CD4-positive, alpha-beta T cell (primary cell): Measurements from ENCODE around the gene NTRK2. TPM values are rescaled to one million over a fixed set of nuclear protein-coding genes. Genes with fewer than 3 reads are reported as not detected.

Experiments used
- ATAC-seq: fragments of 200-7000 bp; cut with Tn5 transposase; one replicate; pipeline ENCODE4 v1.10.0; 2022; ENCODE audit warnings: mild to moderate bottlenecking; ENCODE audit not compliant: poor library complexity
- CTCF ChIA-PET: fragments of 350-600 bp; sonication (Branson Sonifier 250); formaldehyde crosslinking; loops from one replicate; lab custom pipeline; 2021; ENCODE audit warnings: antibody characterized with exemption, inconsistent platforms; lab: Charles Lee
- POLR2A ChIA-PET: fragments of 350-600 bp; sonication (Branson Sonifier 250); formaldehyde crosslinking; loops from one replicate; lab custom pipeline; 2021; ENCODE audit warnings: antibody characterized with exemption, inconsistent platforms; lab: Charles Lee
- DNase-seq, 14 experiments: peaks; one replicate each; pipeline ENCODE4 v3.0.0-alpha.2; 2013 to 2020; ENCODE audit warnings: mixed read lengths in 2 of 14
- H3K27ac ChIP-seq, 2 donors: one replicate each; pipeline versions ENCODE4 v1.5.1 to v1.7.0; 2013; ENCODE audit warnings: low read length in 2 of 2, low read depth in 1 of 2, mild to moderate bottlenecking in 1 of 2
- H3K27me3 ChIP-seq, 2 experiments: 1 replicate in 1 of 2; 2 replicates in 1 of 2; pipeline versions ENCODE4 v1.6.1 to v1.7.0; 2013; ENCODE audit warnings: low read length in 2 of 2, control low read depth in 1 of 2, mild to moderate bottlenecking in 1 of 2, moderate library complexity in 1 of 2; ENCODE audit not compliant: insufficient read depth in 2 of 2, control insufficient read depth in 1 of 2
- H3K36me3 ChIP-seq: one replicate; pipeline ENCODE4 v1.6.1; 2013; ENCODE audit warnings: low read length, control low read depth; ENCODE audit not compliant: insufficient read depth
- H3K4me1 ChIP-seq: one replicate; pipeline ENCODE4 v1.6.1; 2013; ENCODE audit warnings: low read length, control low read depth; ENCODE audit not compliant: insufficient read depth
- H3K4me3 ChIP-seq: one replicate; pipeline ENCODE4 v1.5.1; 2013; ENCODE audit warnings: mild to moderate bottlenecking, low read length, moderate library complexity
- H3K9me3 ChIP-seq, 2 experiments: 1 replicate in 1 of 2; 2 replicates in 1 of 2; pipeline versions ENCODE4 v1.6.1 to v1.7.0; 2013; ENCODE audit warnings: low read length in 2 of 2, mild to moderate bottlenecking in 2 of 2, control low read depth in 1 of 2, moderate library complexity in 1 of 2; ENCODE audit not compliant: control insufficient read depth in 1 of 2, insufficient read depth in 1 of 2
- H3K27ac Mint-ChIP-seq: one replicate; pipeline ENCODE4 v1.8.0; 2020; ENCODE audit warnings: mixed read lengths
- H3K27me3 Mint-ChIP-seq: one replicate; pipeline ENCODE4 v1.8.0; 2021; ENCODE audit warnings: mixed read lengths
- H3K36me3 Mint-ChIP-seq: one replicate; pipeline ENCODE4 v1.8.0; 2021; ENCODE audit warnings: low read depth, mixed read lengths
- H3K4me1 Mint-ChIP-seq: one replicate; pipeline ENCODE4 v1.8.0; 2021; ENCODE audit warnings: low read depth, mixed read lengths
- H3K4me3 Mint-ChIP-seq: one replicate; pipeline ENCODE4 v1.8.0; 2020; ENCODE audit warnings: mild to moderate bottlenecking, mixed read lengths
- H3K9me3 Mint-ChIP-seq: one replicate; pipeline ENCODE4 v1.8.0; 2020; ENCODE audit warnings: mixed read lengths
- intact Hi-C, 2 experiments: fragments of 100-400 bp; cut with DNase I in 1 of 2; cut with micrococcal nuclease in 1 of 2; formaldehyde crosslinking; loops; one replicate each; pipeline versions ENCODE4 v1.15.1 to v1.9.0; 2023 to 2025; cut with DNase I, micrococcal nuclease
- total RNA-seq, 174 experiments: library from RNA in 2 of 174; stranded (reverse) in 2 of 174; gene quantifications; one replicate each; pipeline ENCODE4 v1.2.3 and lab custom pipeline; 2021 to 2026
- TF ChIP-seq, protein P1 (sequence below): fragments of 200-600 bp; IDR thresholded peaks from one replicate; pipeline ENCODE4 v1.8.0; 2022; ENCODE audit warnings: antibody characterized with exemption, mild to moderate bottlenecking

The NTRK2 gene
- total RNA-seq, 2 experiments from 2014 or later: 0.06 to 0.14 TPM

DNA sequence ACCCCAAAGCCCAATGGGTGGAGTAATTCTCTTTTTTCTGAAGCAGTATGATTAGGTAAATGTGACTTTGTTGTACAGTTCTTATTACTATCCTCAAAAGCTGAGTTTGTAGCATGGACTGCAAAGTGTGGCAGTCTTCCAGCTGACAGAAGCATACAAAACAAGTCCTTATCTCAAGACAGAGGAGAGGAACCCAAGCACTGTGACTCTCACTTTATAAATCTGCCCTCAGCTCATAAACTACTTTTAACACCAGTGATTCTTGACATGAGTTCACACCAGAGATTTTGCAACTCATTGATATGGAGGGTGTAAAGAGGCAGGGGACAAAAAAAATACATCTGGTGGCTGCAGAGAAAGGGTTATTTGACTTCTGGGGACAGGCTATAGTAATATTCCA, 251.6 kb downstream of the NTRK2 start:
- no peaks in the 10 kb centered on the region for H3K36me3 Mint-ChIP-seq
- Histone ChIP-seq H3K4me1 (no peaks in the 10 kb centered on the region), H3K36me3 (no peaks in the 10 kb centered on the region), H3K9me3 (peaks cover 0 to 11% of the 10 kb centered on the region in 2 experiments), H3K27ac (no peak overlapping the region), H3K27me3 (peaks cover 0 to 4% of the 10 kb centered on the region in 2 experiments), H3K4me3 (no peak overlapping the region)
- no peaks in the 10 kb centered on the region for H3K4me1 Mint-ChIP-seq
- H3K9me3 Mint-ChIP-seq: no peaks in the 10 kb centered on the region
- TF ChIP-seq, protein P1, sequence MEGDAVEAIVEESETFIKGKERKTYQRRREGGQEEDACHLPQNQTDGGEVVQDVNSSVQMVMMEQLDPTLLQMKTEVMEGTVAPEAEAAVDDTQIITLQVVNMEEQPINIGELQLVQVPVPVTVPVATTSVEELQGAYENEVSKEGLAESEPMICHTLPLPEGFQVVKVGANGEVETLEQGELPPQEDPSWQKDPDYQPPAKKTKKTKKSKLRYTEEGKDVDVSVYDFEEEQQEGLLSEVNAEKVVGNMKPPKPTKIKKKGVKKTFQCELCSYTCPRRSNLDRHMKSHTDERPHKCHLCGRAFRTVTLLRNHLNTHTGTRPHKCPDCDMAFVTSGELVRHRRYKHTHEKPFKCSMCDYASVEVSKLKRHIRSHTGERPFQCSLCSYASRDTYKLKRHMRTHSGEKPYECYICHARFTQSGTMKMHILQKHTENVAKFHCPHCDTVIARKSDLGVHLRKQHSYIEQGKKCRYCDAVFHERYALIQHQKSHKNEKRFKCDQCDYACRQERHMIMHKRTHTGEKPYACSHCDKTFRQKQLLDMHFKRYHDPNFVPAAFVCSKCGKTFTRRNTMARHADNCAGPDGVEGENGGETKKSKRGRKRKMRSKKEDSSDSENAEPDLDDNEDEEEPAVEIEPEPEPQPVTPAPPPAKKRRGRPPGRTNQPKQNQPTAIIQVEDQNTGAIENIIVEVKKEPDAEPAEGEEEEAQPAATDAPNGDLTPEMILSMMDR: no peak
- CTCF ChIA-PET: no interaction called here
- no peak overlapping the region for H3K27ac Mint-ChIP-seq
- H3K4me3 Mint-ChIP-seq: no peak overlapping the region
- POLR2A ChIA-PET: no interaction called here
- intact Hi-C loops: no loop called here
- peaks cover 25% of the 10 kb centered on the region for H3K27me3 Mint-ChIP-seq
- ATAC-seq: no peak
- no peak for DNase-seq

DNA sequence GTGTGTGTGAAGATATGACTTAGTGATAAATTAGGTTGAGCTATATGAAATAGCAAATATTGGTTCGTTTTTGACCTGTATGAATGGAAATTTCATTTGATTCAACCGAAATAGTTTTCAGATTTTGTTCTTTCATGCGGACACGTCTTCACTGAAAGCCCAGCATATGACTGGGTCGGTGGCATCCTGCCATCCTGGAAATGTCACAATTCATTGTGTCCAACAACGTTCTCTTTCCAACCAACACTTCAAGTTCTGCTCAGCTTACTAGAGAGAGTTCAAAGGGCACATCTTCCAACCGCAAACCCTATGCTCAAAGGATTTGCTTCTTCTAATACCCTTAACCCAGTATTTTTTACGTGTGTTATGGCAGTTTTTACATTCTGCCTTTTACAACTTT, 252.5 kb downstream of the NTRK2 start:
- intact Hi-C loops: no loop called here
- H3K36me3 Mint-ChIP-seq: no peaks in the 10 kb centered on the region
- H3K36me3 ChIP-seq: no peaks in the 10 kb centered on the region
- H3K27me3 ChIP-seq: peaks cover 0 to 4% of the 10 kb centered on the region in 2 experiments
- H3K27ac Mint-ChIP-seq: no peak overlapping the region
- TF ChIP-seq, protein P1: no peak
- peaks cover 0 to 11% of the 10 kb centered on the region in 2 experiments for H3K9me3 ChIP-seq
- no peaks in the 10 kb centered on the region for H3K4me1 ChIP-seq
- ChIA-PET POLR2A (no interaction called here), CTCF (no interaction called here)
- no peak overlapping the region for H3K4me3 Mint-ChIP-seq
- no peaks in the 10 kb centered on the region for H3K9me3 Mint-ChIP-seq
- no peak for ATAC-seq
- peaks cover 30% of the 10 kb centered on the region for H3K27me3 Mint-ChIP-seq
- no peak overlapping the region for H3K27ac ChIP-seq
- no peak overlapping the region for H3K4me3 ChIP-seq
- H3K4me1 Mint-ChIP-seq: no peaks in the 10 kb centered on the region
- DNase-seq: no peak

DNA sequence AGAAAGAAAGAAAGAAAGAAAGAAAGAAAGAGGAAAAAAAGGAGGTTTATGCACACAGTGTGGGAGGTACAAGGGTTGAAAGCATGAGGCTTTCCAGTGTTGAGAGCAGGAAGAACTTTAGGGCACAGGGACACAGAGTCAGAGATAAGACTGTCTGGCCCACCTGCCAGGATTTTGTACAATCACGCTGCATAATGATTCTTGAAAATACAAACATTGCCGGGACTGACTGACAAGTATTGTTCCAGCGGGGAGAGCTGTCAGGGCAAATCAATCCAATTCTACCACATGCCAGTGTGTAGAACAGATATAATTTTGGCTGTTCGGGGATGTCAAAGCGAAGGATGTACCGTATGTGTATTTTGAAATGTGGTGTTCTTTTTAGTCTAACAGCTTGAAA, 254.7 kb downstream of the NTRK2 start:
- no peaks in the 10 kb centered on the region for H3K9me3 Mint-ChIP-seq
- H3K4me1 Mint-ChIP-seq: no peaks in the 10 kb centered on the region
- CTCF ChIA-PET: no interaction called here
- H3K36me3 ChIP-seq: no peaks in the 10 kb centered on the region
- peaks cover 0 to 11% of the 10 kb centered on the region in 2 experiments for H3K9me3 ChIP-seq
- no peak overlapping the region for H3K27ac ChIP-seq
- ATAC-seq (no peak), DNase-seq (no peak)
- H3K4me3 ChIP-seq: no peak overlapping the region
- no peak overlapping the region for H3K4me3 Mint-ChIP-seq
- no peaks in the 10 kb centered on the region for H3K36me3 Mint-ChIP-seq
- H3K27me3 ChIP-seq: peaks cover 0 to 4% of the 10 kb centered on the region in 2 experiments
- H3K27me3 Mint-ChIP-seq: peaks cover 30% of the 10 kb centered on the region
- H3K4me1 ChIP-seq: no peaks in the 10 kb centered on the region
- POLR2A ChIA-PET: no interaction called here
- intact Hi-C loops: no loop called here
- no peak overlapping the region for H3K27ac Mint-ChIP-seq
- TF ChIP-seq, protein P1: no peak
